ENCODE measurements around the gene TPPP.
A peak's percentile ranks its signal among the peaks of the same experiment; 100 is the strongest.

TPPP gene

DNA sequence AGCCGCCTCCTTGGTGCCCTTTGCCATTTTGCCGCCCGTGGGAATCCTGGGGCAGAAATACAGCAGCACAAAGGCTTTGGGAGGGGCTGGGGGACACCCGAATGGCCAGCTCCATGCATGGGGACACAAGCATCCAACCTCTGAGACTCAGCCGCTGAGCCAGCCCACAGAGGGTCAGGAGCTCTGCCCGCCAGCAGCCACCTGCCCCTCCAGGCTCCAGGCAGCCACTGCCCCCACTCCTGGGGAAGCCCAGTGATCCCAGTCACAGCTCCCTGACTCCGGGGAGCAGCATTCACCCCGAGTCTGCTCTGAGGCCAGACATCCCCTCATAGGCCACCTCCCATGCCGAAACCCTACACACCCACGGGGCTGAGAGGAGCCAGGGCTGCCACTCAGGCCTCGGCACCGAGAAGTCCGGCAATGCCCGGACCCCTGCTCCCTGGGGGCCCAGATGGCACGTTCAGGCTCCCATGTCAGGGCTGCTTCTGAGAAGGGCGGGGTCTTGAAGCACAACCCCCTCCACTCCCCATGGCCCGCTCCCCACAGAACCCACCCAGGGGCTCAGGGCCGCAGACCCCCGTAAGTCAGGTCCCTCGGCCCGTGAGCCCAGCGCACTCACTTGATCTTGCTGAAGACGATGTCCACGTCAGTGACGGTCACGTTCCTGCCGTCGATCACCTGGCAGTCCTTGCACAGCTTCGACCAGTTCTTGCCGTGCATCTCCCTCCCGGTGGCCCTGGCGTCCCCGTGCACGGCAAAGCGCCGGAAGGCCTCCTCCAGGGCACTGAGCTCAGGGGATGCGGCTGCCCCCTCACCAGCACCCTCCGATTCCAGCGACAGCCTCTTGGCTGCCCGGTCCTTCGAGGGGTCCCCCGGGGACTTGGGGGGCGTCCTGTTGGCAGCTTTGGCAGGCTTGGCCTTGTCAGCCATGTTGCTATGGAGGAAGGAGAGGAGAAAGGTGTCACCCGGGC, 15.7 kb downstream of the TPPP start:
- no peak for DNase-seq (ENCODE audit: low read depth)

DNA sequence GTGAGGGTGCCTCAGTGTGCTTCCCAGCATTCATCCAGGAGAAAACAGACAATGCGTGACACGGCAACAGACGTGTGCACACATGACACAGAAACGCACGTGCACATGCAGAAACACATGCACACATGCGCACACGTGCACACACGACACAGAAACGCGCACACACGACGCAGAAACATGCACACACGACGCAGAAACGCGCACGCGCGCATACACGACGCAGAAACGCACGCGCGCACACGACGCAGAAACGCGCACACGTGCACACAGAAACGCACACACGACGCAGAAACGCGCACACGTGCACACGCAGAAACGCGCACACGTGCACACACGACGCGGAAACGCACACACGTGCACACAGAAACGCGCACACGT, 16.5 kb downstream of the TPPP start:
- no peak for DNase-seq (ENCODE audit: low read depth)

DNA sequence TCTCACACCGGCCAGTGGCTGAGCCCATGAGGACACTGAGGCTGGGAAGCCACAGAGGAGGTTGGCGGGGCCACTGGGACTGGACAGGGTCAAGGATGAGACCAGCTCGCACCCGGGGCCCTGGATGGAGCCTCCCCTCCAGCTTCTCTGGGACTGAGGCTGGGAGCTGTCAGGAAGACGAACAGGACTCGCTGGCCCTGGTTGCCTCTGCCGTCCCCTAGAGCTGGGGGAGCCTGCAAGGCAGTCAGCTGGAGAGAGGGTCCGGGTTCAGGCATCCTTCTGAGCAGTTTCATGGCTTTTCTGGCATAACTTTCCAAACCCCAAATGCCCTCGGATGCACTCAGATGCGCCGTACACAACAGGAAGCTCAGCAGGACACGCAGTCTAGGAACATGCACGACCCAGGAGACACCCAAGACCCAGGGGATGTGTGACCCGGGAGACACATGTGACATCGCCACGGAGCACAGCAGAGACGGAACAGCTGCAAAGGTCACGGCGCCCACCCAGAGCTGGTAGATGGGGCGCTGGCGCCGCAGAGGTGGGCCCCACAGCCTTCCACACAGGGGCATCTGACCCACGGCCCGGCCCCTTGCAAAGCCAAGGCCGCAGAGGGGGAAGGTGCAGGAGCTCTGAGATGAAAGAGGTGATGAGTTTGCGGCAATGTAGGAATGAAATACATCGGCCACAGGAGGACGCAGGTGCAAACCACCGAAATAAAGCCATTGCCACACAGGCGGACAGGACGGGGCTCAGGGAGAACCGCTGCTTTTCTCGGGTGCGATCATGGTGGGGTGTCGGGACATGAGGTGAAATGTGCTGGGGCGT, 17.1 kb downstream of the TPPP start:
- no peak for DNase-seq (ENCODE audit: low read depth)

GRCh38 chr5:675111-675870, 17.9 kb downstream of the TPPP start:
- no peak for DNase-seq (ENCODE audit: low read depth)

DNA sequence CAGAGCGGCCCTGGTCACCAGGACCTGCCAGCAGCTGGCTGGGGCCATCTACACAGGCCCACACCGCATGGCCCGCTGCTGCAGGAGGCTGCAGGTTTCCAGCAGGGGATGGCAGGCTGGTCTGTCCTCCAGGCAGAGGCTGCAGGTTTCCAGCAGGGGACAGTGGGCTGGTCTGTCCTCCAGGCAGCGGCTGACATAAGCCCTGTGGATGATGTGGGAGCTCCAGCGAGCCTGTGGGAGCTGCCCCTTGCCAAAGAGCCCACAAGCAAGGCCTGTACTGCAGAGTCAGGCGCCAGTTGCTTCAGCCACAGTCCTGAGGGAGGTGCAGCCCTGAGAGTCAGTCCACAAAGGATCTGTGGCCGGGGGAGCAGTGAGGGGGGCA, 18.5 kb downstream of the TPPP start:
- no peak for DNase-seq (ENCODE audit: low read depth)

DNA sequence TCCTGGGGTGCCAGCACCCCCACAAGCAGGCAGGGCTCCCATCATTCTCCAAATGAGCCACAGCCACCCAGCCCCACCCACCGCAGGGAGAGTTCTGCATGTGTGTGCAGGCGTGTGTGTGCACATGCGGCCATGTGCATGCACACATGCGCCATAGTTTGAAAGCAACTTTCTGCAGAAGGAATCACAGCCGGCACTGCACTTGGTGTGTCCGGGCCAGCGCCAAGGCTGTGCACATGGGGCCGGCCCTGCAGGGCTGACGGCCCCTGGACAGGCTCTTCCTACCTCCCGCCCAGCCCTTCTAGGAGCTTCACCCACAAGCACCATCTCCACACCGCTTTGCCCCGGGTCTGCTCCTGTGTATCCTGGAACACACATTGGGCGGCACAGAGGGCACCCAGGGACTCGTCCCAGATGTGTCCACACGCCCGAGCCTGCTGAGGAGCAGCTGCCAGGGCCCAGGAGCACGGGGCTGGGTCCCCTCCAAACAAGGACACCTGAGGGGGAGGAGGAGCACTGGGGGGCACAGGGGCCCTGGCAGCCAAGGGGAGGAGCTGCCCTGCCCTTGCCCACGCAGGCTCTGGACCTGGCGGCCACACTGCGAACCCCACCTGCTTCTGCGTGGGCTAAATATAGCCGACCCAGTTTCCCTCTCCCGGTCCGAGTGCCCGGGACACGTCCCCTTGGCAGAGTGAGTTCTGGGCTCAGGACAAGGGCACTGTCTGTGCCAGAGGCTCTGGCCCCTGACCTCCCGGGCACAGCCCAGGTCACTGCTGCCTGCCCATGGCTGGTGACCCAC, 19.1 kb downstream of the TPPP start:
- peak; percentile 19 for DNase-seq (ENCODE audit: low read depth)

DNA sequence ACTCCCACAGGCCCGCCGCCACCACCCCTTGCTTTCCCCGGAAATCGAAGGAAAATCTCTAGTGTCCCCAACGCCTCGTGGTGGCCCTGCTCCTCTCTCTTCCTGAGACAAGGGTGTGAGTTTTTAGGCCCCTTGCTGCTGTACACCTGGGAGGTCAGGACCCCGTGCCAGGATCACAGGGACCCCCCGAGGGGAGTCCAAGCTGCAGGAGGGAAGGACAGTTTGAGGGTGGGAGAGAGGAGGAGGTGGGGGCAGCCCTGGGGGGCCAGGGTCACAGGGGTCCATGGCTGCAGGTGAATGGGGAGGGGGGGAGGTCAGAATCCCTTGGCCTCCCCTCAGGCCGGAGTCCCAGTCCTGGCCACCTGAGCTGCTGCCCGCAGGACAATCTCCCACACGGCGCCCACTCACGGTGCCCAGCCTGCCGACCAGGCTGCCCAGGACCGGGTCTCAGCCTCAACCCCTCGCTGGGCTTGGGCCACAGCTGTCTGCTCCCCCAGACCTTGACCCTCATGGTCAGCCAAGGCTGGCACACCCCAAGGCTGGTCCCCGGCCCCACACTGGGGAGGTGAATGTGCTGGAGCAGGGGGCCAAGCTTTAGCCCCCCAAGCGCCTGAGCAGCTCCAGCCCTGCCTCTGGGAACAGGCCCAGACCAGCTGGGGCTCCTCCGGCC, 19.9 kb downstream of the TPPP start:
- no peak for DNase-seq (ENCODE audit: low read depth)

DNA sequence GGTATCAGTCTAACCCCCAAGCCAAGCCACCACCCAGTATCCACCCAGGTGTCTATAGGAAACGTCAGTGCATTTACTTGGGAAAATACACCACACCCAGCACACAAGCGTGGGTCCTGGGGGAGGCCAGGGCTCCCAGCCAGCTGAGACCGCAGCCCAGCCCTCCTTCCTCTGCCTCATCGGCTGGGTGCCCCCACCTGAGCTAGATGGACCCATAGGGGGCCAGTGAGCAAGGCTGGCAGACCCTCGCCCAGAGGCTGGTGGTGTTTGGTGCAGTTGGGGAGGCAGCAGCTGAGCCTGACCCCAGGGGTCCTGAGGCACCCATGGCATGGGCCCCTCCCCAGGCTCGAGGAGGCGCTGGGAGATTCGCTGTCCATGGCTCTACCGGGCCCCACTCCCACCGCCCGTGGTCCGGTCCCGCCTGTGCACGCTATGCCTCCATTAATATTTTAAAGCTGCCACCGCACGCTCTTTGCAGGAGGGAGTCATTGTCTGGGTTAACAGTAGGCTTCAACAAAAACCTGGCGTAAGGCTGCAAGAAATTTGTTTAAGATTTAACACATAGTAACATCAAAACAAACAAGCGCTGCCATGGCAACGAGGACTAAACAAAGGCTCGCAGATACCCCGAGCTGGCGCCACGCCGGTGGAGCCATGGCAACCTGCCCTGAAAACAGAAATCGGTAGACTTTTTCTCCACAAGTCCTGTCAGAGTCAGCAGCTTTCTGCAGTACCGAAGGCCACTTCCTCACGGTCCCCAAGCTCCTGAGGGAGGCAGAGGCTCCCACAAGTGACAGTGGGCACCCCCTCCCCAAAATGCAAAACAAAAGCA, 20.6 kb downstream of the TPPP start:
- DNase-seq (ENCODE audit: low read depth): peak; percentile 82

DNA sequence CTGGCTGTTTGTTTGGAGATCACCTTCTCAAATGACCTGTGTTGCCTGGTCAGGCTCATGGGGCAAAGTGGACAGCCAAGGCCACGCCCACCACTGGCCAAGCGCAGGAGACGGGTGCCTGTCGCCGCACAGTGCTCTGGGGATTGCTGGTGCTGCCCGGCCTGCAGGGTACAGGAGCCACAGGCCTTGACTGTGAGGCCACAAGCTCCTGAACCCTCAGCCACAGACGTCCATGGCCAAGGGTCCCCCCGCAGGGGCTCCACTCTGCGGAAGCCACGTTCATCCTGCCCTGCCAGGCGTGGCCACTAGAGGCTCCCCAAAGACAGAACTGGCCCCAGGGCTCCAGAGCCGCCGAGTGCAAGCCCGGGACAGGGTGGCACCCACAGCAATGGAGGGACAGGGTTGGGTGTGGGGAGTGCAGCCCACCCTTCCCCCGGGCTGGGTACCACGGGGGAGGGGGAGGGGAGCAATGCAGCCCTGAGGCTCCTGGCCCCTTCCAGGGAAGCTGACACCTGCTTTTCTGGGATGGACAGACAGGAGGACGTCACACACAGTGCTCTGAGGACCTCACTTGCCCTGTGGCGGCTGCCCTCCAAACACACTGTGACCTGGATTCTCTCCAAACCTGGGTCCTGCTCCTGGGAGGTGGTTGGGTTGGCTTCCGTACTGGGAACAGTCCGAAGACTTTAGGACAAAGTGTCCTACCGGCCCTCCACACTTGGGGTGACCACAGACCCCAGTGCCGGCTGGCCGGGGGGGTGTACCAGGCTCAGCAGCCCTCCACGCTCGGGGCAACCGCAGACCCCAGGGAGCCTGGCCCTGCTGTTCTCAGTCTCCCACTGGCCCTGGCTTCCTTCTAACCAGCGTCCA, 21.5 kb downstream of the TPPP start:
- peak; percentile 74 for DNase-seq (ENCODE audit: low read depth)

DNA sequence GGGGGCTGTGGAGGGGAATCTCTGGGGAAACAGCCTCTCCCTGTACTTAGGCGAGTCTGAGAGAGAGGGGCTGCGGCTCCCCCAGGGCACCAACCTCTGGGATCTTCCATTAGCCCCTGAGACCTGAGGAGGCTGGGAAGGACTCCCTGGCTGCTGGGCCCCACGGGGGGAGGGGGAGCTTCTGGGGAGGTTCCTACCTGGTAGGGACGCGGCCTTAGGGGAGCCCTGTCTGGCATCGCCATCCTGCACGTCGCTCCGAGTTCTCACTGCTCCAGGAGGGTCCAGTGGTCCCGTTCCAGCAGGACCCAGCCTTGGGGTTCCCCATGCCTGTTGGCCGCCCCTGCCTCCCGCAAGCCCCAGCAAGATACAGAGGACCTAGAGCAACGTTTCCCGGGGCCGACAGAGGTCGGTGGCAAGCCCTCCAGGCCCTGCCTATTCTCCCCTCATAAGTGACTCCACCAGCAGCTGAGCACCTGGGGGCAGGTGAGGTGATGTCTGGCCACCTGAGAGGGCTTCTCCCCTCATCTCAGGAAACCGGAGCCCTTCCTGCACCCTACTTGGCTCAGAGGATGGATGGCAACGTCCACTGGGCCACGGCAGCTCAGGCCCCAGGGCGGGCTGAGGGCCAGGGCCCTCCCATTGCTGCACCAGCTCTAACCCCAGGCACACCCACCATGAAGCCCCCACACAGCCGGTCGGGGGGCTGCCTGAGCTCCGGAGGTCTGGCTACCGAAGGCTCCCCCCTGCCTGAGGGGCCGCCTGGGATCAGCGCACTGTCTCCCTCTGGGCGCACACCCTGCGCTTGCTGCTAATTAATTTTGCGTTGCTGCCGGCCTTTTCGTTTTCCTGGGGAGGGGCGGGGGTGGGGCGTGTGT, 22.5 kb downstream of the TPPP start:
- no peak for DNase-seq (ENCODE audit: low read depth)

DNA sequence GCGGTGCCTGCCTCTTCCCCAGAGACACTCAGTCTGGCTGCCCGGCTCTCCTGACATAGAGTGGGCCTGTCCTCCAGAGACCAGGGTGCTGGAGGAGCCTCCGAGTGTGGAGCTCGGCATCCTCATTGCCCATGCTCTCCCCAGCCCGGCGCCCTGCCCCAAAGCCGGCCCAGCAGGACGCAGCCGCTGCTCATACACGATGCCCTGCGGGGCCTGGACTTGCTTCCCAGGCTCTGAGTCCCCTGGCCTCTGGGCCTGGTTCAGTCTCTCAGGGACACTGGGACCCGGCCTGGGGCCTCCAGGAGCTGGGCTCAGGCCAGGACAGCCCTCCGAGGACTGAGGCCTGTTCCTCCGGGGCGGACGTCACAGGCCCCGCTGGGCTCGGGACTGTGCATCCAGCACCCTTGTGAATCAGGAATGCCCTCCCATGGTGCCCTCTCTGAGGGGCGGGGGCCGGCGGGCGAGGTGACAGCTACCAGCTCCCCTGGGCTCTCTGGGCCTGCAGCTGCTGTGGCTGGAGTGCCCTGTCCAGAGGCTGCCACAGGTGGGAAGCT, 23.2 kb downstream of the TPPP start:
- no peak for DNase-seq (ENCODE audit: low read depth)

DNA sequence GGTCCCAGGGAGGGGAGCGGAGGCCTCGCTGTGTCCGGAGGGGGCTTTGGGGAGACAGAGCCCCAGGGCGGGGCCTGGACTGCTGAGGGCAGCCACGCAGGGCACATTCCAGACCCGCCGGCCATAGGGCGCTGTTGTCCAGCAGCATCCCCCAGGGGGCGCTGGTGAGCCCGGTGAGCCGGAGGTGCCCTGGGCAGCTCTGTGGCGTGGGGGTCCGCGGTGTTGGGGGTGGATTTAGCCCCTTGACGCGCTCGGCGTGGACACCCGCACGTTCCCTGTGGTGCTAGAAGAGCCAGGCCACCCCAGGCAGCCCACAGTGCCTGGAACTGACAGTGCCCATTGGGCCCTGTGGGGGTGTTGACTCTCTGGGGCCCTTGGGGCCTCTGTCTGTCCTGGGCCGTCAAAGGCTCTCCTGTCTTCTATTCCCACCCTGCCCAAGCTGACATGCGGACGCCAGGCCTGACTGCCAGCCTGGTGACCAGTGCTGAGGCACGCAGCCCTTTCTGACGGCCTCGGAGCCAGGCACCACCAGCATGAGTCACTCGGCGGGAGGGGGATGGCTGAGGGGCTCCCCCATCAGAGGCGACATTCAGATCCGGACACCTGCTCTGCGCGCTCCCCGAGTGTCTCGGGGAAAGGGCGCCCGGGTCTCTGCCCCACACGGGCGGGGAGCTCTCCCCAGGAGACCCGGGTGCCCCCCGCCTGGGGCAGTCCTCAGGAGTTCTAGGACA, 23.9 kb downstream of the TPPP start:
- DNase-seq (ENCODE audit: low read depth): no peak

- no peak for DNase-seq (ENCODE audit: low read depth)
Observed at GRCh38 chr5:668283-668995, 24.7 kb downstream of the TPPP start.

GRCh38 chr5:666816-667498, 26.2 kb downstream of the TPPP start:
- no peak for DNase-seq (ENCODE audit: low read depth)

DNA sequence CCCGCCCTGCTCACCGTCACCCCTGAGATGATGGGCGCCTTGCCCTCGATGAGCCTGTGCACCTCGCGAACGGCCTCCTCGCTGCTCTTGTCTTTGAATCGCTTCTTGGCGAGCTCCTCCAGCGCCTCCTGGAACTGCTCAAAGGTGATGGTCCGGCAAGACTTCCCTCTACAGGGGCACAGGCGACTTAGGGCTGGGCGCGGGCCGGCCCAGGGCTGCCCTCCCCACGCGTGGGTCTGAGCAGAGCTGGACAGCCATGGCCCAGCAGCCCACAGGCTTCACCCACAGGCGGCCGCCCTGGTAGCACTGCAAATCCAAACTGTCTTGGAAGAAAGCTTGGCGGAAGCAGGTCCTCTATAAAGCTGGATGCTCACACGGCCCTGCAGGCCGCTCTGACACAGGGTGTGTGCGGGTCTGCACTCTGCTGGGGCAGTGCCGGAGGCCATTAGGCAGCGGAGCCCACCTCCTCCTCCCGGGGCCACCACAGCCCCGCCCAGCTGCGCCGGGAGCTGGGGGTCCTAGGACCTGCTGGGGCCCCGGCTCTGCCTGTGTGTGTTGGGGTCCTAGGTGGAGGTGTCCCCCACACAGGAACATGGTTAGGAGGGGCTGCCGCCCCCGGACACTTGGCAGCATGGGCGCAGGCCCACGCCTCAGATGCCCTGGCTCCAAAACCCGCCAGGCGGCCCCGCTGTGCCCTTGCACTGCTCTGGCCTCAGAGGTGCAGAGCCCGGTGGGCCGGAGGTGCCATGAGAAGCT, 27.0 kb downstream of the TPPP start:
- no peak for DNase-seq (ENCODE audit: low read depth)
